Right lobe of liver (tissue), 6 donors: ENCODE data around the gene MBNL3. TPM values are rescaled to one million over a fixed set of nuclear protein-coding genes. Genes with fewer than 3 reads are reported as not detected.

Experiments
- ATAC-seq, 4 donors: fragments of 200-7000 bp; cut with Tn5 transposase; one replicate each; pipeline ENCODE4 v1.9.1; 2020; ENCODE audit warnings: mild to moderate bottlenecking in 4 of 4, moderate library complexity in 4 of 4
- DNase-seq, 3 donors: peaks; one replicate each; pipeline ENCODE4 v3.0.0-alpha.2; 2020
- H3K27ac ChIP-seq, 3 donors: fragments of 200-600 bp; one replicate each; pipeline ENCODE4 v1.8.0; 2022
- H3K27me3 ChIP-seq, 2 donors: fragments of 200-600 bp; one replicate each; pipeline ENCODE4 v1.8.0; 2022
- H3K36me3 ChIP-seq, 4 donors: fragments of 200-600 bp; sonication (generic) in 1 of 4; one replicate each; pipeline versions ENCODE4 v1.5.1 to v1.8.0; 2017 to 2022; ENCODE audit warnings: control low read depth in 1 of 4
- H3K4me1 ChIP-seq, 4 donors: fragments of 200-600 bp; sonication (generic) in 1 of 4; one replicate each; pipeline versions ENCODE4 v1.5.1 to v1.8.0; 2017 to 2022; ENCODE audit warnings: control low read depth in 1 of 4
- H3K4me3 ChIP-seq, 3 donors: fragments of 200-600 bp; one replicate each; pipeline ENCODE4 v1.8.0; 2022
- H3K9me3 ChIP-seq, 4 donors: fragments of 200-600 bp; sonication (generic) in 1 of 4; one replicate each; pipeline versions ENCODE4 v1.5.1 to v1.8.0; 2017 to 2022; ENCODE audit warnings: control low read depth in 1 of 4
- POLR2A ChIP-seq: fragments of 450-650 bp; IDR thresholded peaks from one replicate; pipeline ENCODE4 v1.6.1; 2017; ENCODE audit warnings: antibody characterized with exemption, mild to moderate bottlenecking
- WGBS: methylation state at CpG from one replicate; pipeline ENCODE4 v1.1.6; 2018; ENCODE audit warnings: low coverage, low lambda C conversion rate; ENCODE audit not compliant: insufficient coverage; ENCODE audit errors: missing lambda C conversion rate; 5-methylcytosine and 5-hydroxymethylcytosine counted together
- intact Hi-C, 2 donors: fragments of 100-400 bp; cut with DNase I; formaldehyde crosslinking; loops; one replicate each; pipeline versions ENCODE4 v1.11.2 to v1.14.1; 2022
- long read RNA-seq: library from polyadenylated mRNA; unstranded; transcript quantifications from one replicate; pipeline ENCODE4 v2.0.0, GENCODE V29; 2019
- total RNA-seq, 6 experiments: library from RNA; depleted of rRNA in 2 of 6; stranded (reverse); fragments of >200 nt in 2 of 6; fragmentation: NEBNext Ultra II Directional in 3 of 6; extraction: Animal tissue kit (Norgen Biotek cat#: 25700) in 3 of 6; gene quantifications; one replicate each; pipeline versions ENCODE4 v1.1.0 to v1.2.4, GENCODE V29; 2016 to 2023
- TF ChIP-seq, protein P1 (sequence below), 4 donors: fragments of 200-600 bp in 3 of 4; fragments of 450-650 bp in 1 of 4; IDR thresholded peaks; one replicate each; pipeline versions ENCODE4 v1.5.1 to v1.8.0; 2016 to 2022; ENCODE audit warnings: antibody characterized with exemption in 4 of 4, mild to moderate bottlenecking in 2 of 4
- donor health status: DM: no; HTN: yes; CAD: no.
- donor health status: DM: no; HTN: no; CAD: no.
- donor health status: DM: no; HTN: no; CAD: no.
- donor health status: DM: no; HTN: yes; CAD: no.
- donor health status: DM: no; HTN: yes; CAD: no.

Gene MBNL3, protein sequence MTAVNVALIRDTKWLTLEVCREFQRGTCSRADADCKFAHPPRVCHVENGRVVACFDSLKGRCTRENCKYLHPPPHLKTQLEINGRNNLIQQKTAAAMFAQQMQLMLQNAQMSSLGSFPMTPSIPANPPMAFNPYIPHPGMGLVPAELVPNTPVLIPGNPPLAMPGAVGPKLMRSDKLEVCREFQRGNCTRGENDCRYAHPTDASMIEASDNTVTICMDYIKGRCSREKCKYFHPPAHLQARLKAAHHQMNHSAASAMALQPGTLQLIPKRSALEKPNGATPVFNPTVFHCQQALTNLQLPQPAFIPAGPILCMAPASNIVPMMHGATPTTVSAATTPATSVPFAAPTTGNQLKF
- 100 to 1,000 TPM in 2 of 6 experiments, 10 to 100 TPM in 4; 53.3 to 164 (median 84.6) TPM for total RNA-seq
- long read RNA-seq, full-length matches to known transcripts: 2 of 7 reads
- long read RNA-seq, partial matches to known transcripts: 4 of 7 reads
- long read RNA-seq, other reads (novel, unspliced or antisense): 1 of 7 reads

DNA sequence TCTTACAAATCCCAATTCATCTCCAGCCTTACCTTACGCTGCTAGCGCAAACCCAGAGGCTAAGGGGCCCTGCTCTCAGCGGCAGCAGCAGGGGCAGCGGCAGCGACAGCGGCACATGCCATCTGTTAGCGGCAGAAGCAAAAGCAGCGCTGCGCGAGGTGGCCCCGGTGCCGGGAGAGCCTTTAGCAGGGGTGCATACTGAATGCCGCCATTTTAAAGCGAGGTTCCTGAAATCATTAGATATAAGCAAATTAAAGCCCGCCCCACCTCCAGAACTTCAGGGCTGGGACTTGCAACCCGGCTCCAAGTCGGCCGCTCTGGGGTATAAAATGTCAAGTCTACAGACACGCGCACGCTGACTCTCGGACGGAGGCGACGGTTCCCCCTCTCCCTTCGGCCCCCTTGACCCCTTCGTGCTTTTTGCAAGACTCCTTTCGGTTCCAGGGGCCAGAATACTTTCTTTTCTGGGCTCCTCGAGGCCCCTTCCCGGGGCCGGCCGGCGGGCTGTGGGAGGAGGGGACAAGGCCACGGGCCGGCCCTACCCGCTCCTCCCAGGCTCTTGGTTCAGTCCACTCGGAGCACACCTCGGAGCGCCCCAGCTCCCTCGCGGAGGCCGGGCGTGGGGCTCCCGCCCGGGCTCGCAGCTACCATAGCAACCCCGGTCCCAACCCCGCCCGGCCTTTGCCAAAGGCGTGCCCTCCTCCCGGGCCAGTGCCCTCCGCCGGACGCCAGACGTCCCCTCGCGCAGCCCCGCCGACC is at the start of gene MBNL3:
TSS of gene MBNL3 (minus strand) at position 220 of the 759 bp plus-strand sequence. CDS start 49,427 bp downstream, outside the sequence.
- H3K27me3 ChIP-seq: no peaks in the 10 kb centered on the region
- H3K4me1 ChIP-seq: peaks cover 0 to 8% (median 0%) of the 10 kb centered on the region in 4 donors
- DNase-seq: peak; percentile 74 to 87 (median 83)
- H3K36me3 ChIP-seq: no peaks in the 10 kb centered on the region
- H3K4me3 ChIP-seq: peak within 1 kb of the TSS; percentile 43 to 62 (median 55)
- peak; percentile 82 to 94 (median 90) for ATAC-seq
- intact Hi-C loops: no loop called here
- no peaks in the 10 kb centered on the region for H3K9me3 ChIP-seq
- WGBS: 24% methylated on average over 14 of the region's 59 CpGs
- peak within 1 kb of the TSS; percentile 61 to 71 (median 66) for H3K27ac ChIP-seq
- peak; percentile 31 for TF ChIP-seq POLR2A
- TF ChIP-seq, protein P1, sequence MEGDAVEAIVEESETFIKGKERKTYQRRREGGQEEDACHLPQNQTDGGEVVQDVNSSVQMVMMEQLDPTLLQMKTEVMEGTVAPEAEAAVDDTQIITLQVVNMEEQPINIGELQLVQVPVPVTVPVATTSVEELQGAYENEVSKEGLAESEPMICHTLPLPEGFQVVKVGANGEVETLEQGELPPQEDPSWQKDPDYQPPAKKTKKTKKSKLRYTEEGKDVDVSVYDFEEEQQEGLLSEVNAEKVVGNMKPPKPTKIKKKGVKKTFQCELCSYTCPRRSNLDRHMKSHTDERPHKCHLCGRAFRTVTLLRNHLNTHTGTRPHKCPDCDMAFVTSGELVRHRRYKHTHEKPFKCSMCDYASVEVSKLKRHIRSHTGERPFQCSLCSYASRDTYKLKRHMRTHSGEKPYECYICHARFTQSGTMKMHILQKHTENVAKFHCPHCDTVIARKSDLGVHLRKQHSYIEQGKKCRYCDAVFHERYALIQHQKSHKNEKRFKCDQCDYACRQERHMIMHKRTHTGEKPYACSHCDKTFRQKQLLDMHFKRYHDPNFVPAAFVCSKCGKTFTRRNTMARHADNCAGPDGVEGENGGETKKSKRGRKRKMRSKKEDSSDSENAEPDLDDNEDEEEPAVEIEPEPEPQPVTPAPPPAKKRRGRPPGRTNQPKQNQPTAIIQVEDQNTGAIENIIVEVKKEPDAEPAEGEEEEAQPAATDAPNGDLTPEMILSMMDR (IDR thresholded peaks at IDR 0.05): no peak

DNA sequence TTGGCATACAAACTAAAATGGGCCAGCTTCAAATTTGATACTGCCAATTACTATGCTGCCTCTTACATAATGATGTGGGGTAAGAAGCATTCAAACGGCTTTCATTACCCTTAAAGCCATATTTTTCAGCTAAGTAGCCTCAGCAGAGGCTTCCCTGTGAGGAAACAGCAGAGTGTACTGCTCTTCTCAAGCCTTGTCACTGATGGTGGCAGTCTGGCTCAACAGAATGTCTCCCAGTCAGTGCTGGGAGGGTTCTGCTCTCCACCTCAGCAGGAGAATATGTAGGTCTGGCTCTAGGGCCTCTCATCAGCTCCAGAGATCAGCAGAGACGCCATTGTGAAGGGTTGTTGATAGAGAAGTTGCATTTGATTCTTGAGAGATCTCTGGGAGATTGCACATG is 44.6 kb upstream of the MBNL3 start:
- H3K36me3 ChIP-seq: no peaks in the 10 kb centered on the region
- no peaks in the 10 kb centered on the region for H3K4me1 ChIP-seq
- DNase-seq (no peak), ATAC-seq (peak in 2 of 4 donors; percentile 6 to 16)
- intact Hi-C loops: no loop called here
- 0% methylated on average over 1 of the region's 2 CpGs for WGBS
- peak overlapping the region in 1 of 3 donors; percentile 29 for H3K27ac ChIP-seq
- H3K9me3 ChIP-seq: no peaks in the 10 kb centered on the region
- H3K27me3 ChIP-seq: peaks cover 0 to 3% of the 10 kb centered on the region in 2 donors
- H3K4me3 ChIP-seq: no peak overlapping the region
- TF ChIP-seq POLR2A: no peak
- TF ChIP-seq, protein P1 (IDR thresholded peaks at IDR 0.05): no peak

DNA sequence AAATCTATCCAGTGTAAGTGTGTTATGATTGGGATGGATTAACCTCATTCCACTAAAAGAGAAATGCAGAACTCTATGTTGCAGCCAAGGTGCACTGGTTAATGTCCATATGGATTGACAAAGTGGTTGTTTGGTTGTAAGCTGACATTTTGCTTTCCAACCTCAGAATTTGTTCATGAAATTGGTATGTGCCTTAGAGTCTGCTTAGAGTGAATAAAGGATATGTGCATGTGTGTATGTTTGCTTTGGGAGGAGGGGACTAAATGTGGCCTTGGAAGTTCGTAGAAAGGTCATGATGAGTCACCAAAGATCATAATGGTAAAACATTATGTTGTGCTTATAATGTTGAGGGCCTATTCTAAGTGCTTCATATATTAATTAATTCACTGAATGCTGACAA is 44.1 kb upstream of the MBNL3 start:
- 26% methylated on average over 1 of the region's 1 CpG for WGBS
- Histone ChIP-seq H3K9me3 (no peaks in the 10 kb centered on the region), H3K36me3 (no peaks in the 10 kb centered on the region), H3K4me1 (no peaks in the 10 kb centered on the region), H3K27ac (peak overlapping the region in 1 of 3 donors; percentile 29), H3K4me3 (no peak overlapping the region), H3K27me3 (peaks cover 0 to 3% of the 10 kb centered on the region in 2 donors)
- peak in 3 of 4 donors; percentile 70 to 74 (median 73) for ATAC-seq
- TF ChIP-seq, protein P1 (IDR thresholded peaks at IDR 0.05): no peak
- no peak for TF ChIP-seq POLR2A
- intact Hi-C loops: no loop called here
- DNase-seq: no peak

GRCh38 chrX:132532097-132532496 is 43.3 kb upstream of the MBNL3 start:
- intact Hi-C loops: no loop called here
- no peaks in the 10 kb centered on the region for H3K36me3 ChIP-seq
- WGBS: 41% methylated on average over 1 of the region's 1 CpG
- DNase-seq: no peak
- no peak overlapping the region for H3K4me3 ChIP-seq
- no peak for ATAC-seq
- no peaks in the 10 kb centered on the region for H3K4me1 ChIP-seq
- no peaks in the 10 kb centered on the region for H3K9me3 ChIP-seq
- TF ChIP-seq POLR2A: no peak
- TF ChIP-seq, protein P1 (IDR thresholded peaks at IDR 0.05): no peak
- peaks cover 0 to 3% of the 10 kb centered on the region in 2 donors for H3K27me3 ChIP-seq
- no peak overlapping the region for H3K27ac ChIP-seq
